ENCODE data around the gene TMEM161A. TPM values are rescaled to one million over a fixed set of nuclear protein-coding genes. Genes with fewer than 3 reads are reported as not detected.

Gene TMEM161A
- total and polyA plus RNA-seq, 9 of the 15 experiments (the other 6 are each of a cell fraction or from before 2014, with no cell fraction given): 0.63 to 92.3 (median 38.9) TPM

DNA sequence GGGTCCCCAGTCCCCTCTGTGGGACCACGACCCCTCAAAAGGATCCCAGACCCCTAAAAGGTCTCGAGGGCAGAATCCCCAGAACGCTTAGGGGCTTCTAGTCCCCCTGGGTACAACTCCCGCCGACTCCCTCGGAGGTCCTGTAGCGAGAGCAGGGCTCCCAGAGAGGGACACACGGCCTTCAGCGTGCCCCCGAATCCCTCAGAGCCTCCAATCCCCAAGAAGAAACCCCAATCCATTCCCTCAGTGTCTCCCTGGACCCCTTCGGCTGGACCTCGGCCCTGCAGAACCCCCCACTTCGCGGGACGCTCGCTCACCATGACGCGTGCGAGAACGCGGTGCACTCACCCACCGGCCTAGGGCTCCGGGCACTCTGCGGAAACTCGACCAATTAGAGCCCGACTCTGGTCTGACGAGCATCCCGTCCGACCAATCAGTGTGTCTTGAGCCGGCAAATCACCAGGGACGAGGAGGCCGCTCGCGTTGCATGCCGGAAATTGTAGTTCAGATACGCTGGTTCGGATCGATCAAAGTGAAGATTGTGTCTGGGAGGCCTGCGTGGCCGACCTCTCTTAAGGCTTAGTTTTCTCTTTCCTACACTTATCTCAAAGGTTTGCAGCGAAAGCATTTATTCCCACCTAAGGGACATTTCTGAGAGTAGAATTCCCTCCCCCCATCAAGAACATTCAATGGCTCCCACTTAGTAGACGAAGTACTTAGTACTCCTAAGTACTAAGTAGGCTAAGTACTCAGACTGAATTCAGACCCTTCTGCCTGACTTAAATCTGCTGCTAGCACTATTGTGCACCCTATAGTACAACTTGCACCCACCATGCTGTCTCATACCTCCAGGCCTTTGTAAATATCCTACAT is at the start of gene TMEM161A (continued):
- TF ChIP-seq PML (IDR thresholded peaks at IDR 0.05; ENCODE audit: low read length): peak; percentile 74; the same call in 1 of the 2 replicates
- peak; percentile 94 for TF ChIP-seq POLR2A (conservative IDR thresholded peaks at IDR 0.05)
- TF ChIP-seq NFIX (CRISPR knock-in tag; IDR thresholded peaks at IDR 0.05; ENCODE audit: low read depth): no peak
- peak; percentile 90 for TF ChIP-seq CXXC5 (CRISPR knock-in tag; IDR thresholded peaks at IDR 0.05)
- no peak for TF ChIP-seq WHSC1 (IDR thresholded peaks at IDR 0.05; ENCODE audit: low read length)
- TF ChIP-seq, protein P1, sequence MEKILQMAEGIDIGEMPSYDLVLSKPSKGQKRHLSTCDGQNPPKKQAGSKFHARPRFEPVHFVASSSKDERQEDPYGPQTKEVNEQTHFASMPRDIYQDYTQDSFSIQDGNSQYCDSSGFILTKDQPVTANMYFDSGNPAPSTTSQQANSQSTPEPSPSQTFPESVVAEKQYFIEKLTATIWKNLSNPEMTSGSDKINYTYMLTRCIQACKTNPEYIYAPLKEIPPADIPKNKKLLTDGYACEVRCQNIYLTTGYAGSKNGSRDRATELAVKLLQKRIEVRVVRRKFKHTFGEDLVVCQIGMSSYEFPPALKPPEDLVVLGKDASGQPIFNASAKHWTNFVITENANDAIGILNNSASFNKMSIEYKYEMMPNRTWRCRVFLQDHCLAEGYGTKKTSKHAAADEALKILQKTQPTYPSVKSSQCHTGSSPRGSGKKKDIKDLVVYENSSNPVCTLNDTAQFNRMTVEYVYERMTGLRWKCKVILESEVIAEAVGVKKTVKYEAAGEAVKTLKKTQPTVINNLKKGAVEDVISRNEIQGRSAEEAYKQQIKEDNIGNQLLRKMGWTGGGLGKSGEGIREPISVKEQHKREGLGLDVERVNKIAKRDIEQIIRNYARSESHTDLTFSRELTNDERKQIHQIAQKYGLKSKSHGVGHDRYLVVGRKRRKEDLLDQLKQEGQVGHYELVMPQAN (IDR thresholded peaks at IDR 0.05; ENCODE audit: borderline replicate concordance): peak; percentile 65; the same call in 1 of the 2 replicates
- TF ChIP-seq, protein P2, sequence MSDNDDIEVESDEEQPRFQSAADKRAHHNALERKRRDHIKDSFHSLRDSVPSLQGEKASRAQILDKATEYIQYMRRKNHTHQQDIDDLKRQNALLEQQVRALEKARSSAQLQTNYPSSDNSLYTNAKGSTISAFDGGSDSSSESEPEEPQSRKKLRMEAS (CRISPR knock-in tag; IDR thresholded peaks at IDR 0.05): peak; percentile 87
- TF ChIP-seq, protein P3, sequence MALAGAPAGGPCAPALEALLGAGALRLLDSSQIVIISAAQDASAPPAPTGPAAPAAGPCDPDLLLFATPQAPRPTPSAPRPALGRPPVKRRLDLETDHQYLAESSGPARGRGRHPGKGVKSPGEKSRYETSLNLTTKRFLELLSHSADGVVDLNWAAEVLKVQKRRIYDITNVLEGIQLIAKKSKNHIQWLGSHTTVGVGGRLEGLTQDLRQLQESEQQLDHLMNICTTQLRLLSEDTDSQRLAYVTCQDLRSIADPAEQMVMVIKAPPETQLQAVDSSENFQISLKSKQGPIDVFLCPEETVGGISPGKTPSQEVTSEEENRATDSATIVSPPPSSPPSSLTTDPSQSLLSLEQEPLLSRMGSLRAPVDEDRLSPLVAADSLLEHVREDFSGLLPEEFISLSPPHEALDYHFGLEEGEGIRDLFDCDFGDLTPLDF (CRISPR knock-in tag; IDR thresholded peaks at IDR 0.05): no peak
- no peak for TF ChIP-seq CBX2 (IDR thresholded peaks at IDR 0.05; ENCODE audit: insufficient read depth, low read length, poor library complexity, severe bottlenecking)
- TF ChIP-seq, protein P4, sequence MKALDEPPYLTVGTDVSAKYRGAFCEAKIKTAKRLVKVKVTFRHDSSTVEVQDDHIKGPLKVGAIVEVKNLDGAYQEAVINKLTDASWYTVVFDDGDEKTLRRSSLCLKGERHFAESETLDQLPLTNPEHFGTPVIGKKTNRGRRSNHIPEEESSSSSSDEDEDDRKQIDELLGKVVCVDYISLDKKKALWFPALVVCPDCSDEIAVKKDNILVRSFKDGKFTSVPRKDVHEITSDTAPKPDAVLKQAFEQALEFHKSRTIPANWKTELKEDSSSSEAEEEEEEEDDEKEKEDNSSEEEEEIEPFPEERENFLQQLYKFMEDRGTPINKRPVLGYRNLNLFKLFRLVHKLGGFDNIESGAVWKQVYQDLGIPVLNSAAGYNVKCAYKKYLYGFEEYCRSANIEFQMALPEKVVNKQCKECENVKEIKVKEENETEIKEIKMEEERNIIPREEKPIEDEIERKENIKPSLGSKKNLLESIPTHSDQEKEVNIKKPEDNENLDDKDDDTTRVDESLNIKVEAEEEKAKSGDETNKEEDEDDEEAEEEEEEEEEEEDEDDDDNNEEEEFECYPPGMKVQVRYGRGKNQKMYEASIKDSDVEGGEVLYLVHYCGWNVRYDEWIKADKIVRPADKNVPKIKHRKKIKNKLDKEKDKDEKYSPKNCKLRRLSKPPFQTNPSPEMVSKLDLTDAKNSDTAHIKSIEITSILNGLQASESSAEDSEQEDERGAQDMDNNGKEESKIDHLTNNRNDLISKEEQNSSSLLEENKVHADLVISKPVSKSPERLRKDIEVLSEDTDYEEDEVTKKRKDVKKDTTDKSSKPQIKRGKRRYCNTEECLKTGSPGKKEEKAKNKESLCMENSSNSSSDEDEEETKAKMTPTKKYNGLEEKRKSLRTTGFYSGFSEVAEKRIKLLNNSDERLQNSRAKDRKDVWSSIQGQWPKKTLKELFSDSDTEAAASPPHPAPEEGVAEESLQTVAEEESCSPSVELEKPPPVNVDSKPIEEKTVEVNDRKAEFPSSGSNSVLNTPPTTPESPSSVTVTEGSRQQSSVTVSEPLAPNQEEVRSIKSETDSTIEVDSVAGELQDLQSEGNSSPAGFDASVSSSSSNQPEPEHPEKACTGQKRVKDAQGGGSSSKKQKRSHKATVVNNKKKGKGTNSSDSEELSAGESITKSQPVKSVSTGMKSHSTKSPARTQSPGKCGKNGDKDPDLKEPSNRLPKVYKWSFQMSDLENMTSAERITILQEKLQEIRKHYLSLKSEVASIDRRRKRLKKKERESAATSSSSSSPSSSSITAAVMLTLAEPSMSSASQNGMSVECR (CRISPR knock-in tag; IDR thresholded peaks at IDR 0.05): peak; percentile 61
- no peak for TF ChIP-seq CHD4 (IDR thresholded peaks at IDR 0.05; ENCODE audit: insufficient read depth, insufficient replicate concordance, low read depth, low read length, poor library complexity, severe bottlenecking)
- TF ChIP-seq POLR2AphosphoS5 (IDR thresholded peaks at IDR 0.05; ENCODE audit: control insufficient read depth, insufficient read depth, low read depth, low read length): peak; percentile 77
- no peak for TF ChIP-seq HDGF (IDR thresholded peaks at IDR 0.05)
- TF ChIP-seq SP1 (CRISPR knock-in tag; IDR thresholded peaks at IDR 0.05): peak; percentile 79
- no peak for TF ChIP-seq MXI1 (IDR thresholded peaks at IDR 0.05; ENCODE audit: low read depth, low read length)
- TF ChIP-seq ESRRA (IDR thresholded peaks at IDR 0.05; ENCODE audit: borderline replicate concordance, low read depth): no peak
- no peak for TF ChIP-seq MTA2 (IDR thresholded peaks at IDR 0.05; ENCODE audit: low read depth)
- TF ChIP-seq BHLHE40 (IDR thresholded peaks at IDR 0.05; ENCODE audit: low read length): peak; percentile 68
- peak; percentile 76 for TF ChIP-seq TAF1 (IDR thresholded peaks at IDR 0.05; ENCODE audit: control insufficient read depth, extremely low read depth, insufficient read depth, low read length, severe bottlenecking)
- TF ChIP-seq CBFB (CRISPR knock-in tag; IDR thresholded peaks at IDR 0.05): no peak
- TF ChIP-seq ZNF75A (CRISPR knock-in tag; IDR thresholded peaks at IDR 0.05): no peak
